COR-L47 (cell line): ENCODE results near the gene SIGLEC12.

Experiments
- DNase-seq: peaks from one replicate; lab custom pipeline; 2025; lab: John Stamatoyannopoulos, UW

The SIGLEC12 gene

GRCh38 chr19:51501594-51502263, at the start of gene SIGLEC12:
Gene SIGLEC12 (minus strand): TSS chr19:51501800. CDS start chr19:51501733, 67 bp downstream.
- no peak for DNase-seq

- no peak for DNase-seq
Measured at GRCh38 chr19:51550848-51551672, 49.5 kb upstream of the SIGLEC12 start.

GRCh38 chr19:51549533-51550324, 48.1 kb upstream of the SIGLEC12 start:
- no peak for DNase-seq

GRCh38 chr19:51548891-51549305, 47.3 kb upstream of the SIGLEC12 start:
- no peak for DNase-seq

GRCh38 chr19:51548213-51548651, 46.6 kb upstream of the SIGLEC12 start:
- no peak for DNase-seq

- no peak for DNase-seq
Measured at GRCh38 chr19:51547397-51548212, 46.0 kb upstream of the SIGLEC12 start.

- no peak for DNase-seq
Measured at GRCh38 chr19:51546650-51547396, 45.2 kb upstream of the SIGLEC12 start.

GRCh38 chr19:51546107-51546649, 44.6 kb upstream of the SIGLEC12 start:
- DNase-seq: no peak

GRCh38 chr19:51544038-51544437, 42.4 kb upstream of the SIGLEC12 start:
- DNase-seq: no peak

GRCh38 chr19:51542699-51543098, 41.1 kb upstream of the SIGLEC12 start:
- no peak for DNase-seq

GRCh38 chr19:51541458-51542357, 40.1 kb upstream of the SIGLEC12 start:
- no peak for DNase-seq

- DNase-seq: no peak
Measured at GRCh38 chr19:51539821-51540366, 38.3 kb upstream of the SIGLEC12 start.

GRCh38 chr19:51535535-51535934, 33.9 kb upstream of the SIGLEC12 start:
- no peak for DNase-seq

- DNase-seq: no peak
Measured at GRCh38 chr19:51531349-51532315, 30.0 kb upstream of the SIGLEC12 start, which contains the start of gene SIGLEC6. Gene SIGLEC6 (minus strand): TSS chr19:51531670. CDS start chr19:51531648, 22 bp downstream.

GRCh38 chr19:51530616-51531015, 29.0 kb upstream of the SIGLEC12 start:
- DNase-seq: no peak

- no peak for DNase-seq
Measured at GRCh38 chr19:51529301-51529700, 27.7 kb upstream of the SIGLEC12 start.

- no peak for DNase-seq
Measured at GRCh38 chr19:51525651-51526050, 24.1 kb upstream of the SIGLEC12 start.
